HL-60/S4 treated with retinoic acid at 250 ng/mL for 4 days and 3 days (cell line): ENCODE data around the gene ATG9A.
"Not testable (repeated sequence)": the region's sequence is repeated elsewhere in the genome, so short reads cannot be mapped to it uniquely, and the experiment has no call there.

Experiments used
- in situ Hi-C: fragments of 300-500 bp; cut with MboI; formaldehyde crosslinking; loops from 2 replicates; pipeline ENCODE4 v1.7.0; 2022; ENCODE audit warnings: low sequenced_read_pairs

ATG9A gene

GRCh38 chr2:219229305-219230058, at the start of gene ATG9A, which contains the start of gene ANKZF1:
TSS of gene ATG9A (minus strand) at chr2:219229636. CDS start at chr2:219228024, 1,612 bp downstream.
TSS of gene ANKZF1 (plus strand) at chr2:219229806. CDS start at chr2:219230258, 452 bp downstream.
- in situ Hi-C loops: no loop called here

GRCh38 chr2:219278655-219279150, 49.3 kb upstream of the ATG9A start:
- in situ Hi-C loops: no loop called here

- in situ Hi-C loops: no loop called here
Measured at GRCh38 chr2:219277703-219278654, 48.5 kb upstream of the ATG9A start.

DNA sequence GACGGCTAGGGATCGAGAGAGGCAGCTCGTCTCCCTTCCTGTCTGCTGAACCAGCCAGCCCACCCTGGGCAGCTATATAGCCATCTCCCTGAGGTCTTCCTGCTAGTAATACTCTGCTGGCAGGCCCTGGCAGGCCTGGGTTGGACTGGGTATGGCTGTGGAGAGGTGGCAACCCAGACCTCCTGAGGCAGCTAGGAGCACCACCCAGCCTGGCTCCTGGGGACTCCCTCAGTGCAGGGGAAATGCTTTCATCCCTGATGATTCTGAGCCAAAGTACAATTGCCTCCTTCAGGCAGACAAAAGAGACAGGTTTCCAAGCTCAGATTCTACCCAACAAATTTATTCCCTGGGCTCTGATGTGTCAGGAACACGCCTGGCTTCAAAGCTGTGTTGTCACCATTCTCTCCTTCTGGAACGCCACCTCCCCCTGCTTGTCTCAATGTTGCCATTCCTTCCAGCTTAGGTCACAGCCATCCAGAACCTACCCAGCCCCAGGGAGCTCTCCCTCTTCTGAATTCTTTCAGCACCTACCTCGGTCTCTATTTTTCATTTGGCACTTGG, 45.0 kb upstream of the ATG9A start:
- in situ Hi-C loops: no loop called here

DNA sequence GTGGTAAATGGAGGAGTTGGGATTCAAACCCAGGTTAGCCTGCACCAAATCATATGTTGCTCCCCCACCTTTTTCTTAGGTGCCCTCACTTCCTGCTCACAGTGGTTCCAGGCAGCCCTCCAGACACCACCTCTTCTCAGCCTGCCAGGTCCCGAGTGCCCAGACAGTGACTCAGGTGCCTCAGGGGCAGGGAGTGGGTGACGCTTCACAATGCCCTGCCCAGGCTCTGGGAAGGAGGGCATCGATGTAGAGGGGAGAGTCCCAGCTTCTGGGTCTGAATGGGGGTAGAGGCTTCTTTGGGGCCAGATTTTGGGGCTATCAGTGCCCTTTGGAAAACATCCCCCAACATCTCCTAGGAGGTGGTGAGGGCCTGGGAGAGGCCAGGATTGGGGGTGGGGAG, 44.5 kb upstream of the ATG9A start:
- in situ Hi-C loops: no loop called here

DNA sequence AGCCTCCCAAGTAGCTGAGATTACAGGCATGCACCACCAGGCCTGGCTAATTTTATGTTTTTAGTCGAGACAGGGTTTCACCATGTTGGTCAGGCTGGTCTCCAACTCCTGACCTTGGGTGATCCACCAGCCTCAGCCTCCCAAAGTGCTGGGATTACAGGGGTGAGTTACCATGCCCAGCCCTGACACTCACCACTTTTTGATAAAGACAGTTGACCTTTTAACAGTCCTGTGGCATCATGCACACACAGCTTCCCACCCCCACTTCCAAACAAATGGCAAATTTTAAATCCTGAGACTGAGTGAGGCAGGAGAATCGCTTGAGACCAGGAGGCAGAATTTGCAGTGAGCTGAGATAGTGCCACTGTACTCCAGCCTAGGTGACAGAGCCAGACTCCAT, 43.6 kb upstream of the ATG9A start:
- in situ Hi-C loops: no loop called here

- in situ Hi-C loops: no loop called here
Measured at GRCh38 chr2:219272356-219272755, 42.9 kb upstream of the ATG9A start.

DNA sequence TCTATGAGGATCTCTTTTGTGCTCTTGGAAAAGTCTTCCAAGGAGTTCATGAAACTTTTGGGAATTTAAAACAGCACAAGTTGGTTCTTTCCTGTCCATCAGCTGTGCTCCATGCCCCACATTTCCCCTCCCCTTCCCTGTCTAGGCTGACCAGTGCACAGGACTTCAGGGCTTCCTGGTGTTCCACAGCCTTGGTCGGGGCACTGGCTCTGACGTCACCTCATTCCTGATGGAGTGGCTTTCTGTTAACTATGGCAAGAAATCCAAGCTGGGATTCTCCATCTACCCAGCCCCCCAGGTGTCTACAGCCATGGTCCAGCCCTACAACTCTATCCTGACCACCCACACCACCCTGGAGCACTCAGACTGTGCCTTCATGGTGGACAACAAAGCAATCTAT, 41.6 kb upstream of the ATG9A start:
- in situ Hi-C loops: no loop called here

DNA sequence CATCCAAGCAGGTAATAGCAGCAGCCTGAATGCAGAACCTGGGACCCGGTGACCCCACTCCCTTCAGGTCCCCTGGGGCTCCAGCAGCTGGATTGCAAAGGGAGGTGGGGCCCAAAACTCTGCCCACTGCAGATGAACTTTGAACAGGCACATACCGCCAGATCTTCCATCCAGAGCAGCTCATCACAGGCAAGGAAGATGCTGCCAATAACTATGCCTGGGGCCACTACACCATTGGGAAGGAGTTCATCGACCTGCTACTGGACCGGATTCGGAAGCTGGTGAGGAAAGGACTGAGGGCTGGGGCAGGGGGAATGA, 40.6 kb upstream of the ATG9A start:
- in situ Hi-C loops: no loop called here

DNA sequence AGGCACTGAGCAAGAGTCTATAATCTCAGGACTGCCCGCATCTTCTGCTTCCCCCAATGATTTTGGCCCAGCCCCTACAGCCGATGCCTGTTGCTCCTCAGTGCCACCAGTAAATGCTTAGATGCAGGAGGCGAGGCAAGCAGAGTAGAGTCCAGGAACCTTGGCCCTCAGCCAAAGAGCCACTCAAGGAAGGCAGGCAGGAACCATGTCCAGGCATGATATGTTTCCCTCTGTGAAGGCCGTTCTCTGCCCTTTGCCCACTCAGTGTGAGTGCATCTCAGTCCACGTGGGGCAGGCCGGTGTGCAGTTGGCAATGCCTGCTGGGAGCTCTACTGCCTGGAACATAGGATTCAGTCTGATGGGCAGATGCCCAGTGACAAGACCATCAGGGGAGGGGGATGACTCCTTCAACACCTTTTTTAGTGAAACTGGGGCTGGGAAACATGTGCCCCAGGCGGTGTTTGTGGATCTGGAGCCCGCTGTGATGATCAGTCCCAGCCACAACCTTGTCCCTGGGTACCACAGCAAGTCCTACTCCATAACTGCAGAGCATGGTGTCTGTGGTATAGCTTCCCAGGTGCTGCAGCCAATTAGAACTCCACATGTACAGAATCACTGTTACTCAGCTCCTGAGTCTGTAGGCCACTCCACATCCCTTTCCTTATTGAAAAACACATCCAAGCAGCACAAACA, 40.1 kb upstream of the ATG9A start:
- in situ Hi-C loops: no loop called here

DNA sequence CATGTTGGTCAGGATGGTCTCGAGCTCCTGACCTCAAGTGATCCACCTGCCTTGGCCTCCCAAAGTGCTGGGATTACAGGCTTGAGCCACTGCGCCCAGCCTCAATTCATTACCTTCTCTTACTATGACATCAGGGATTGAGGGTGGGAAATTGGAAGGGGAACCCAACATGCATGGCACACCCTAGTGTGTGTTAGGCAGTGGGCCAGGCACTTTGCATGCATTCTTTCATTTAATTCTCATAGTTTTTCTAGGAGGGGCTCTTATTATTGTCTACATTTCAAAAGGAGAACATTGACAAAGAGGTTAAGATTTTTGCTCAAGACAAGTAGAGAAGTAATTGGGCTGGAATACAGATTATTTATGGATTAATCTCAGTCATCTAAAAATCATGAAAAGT, 38.9 kb upstream of the ATG9A start:
- in situ Hi-C loops: no loop called here

DNA sequence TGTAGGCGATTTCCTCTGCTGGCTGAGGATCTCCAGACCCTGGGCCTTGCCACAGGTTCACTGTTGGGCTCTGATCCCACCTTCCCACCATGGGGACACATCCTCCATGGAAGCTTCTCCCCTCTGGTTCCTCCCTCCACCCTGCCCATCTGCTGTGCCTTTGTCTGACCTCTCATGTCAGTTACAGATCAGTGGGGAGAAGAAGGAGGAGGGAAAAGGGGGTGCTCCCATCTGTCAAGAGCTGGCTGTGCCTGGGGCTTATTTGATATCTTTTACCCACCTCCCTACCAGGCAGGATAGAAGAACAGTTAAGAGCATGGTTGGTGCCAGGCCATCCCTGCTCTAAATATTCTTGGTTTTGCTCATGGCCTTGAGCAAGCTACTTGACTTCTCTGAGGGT, 37.5 kb upstream of the ATG9A start:
- in situ Hi-C loops: no loop called here

GRCh38 chr2:219266232-219266631, 36.8 kb upstream of the ATG9A start:
- in situ Hi-C loops: no loop called here

DNA sequence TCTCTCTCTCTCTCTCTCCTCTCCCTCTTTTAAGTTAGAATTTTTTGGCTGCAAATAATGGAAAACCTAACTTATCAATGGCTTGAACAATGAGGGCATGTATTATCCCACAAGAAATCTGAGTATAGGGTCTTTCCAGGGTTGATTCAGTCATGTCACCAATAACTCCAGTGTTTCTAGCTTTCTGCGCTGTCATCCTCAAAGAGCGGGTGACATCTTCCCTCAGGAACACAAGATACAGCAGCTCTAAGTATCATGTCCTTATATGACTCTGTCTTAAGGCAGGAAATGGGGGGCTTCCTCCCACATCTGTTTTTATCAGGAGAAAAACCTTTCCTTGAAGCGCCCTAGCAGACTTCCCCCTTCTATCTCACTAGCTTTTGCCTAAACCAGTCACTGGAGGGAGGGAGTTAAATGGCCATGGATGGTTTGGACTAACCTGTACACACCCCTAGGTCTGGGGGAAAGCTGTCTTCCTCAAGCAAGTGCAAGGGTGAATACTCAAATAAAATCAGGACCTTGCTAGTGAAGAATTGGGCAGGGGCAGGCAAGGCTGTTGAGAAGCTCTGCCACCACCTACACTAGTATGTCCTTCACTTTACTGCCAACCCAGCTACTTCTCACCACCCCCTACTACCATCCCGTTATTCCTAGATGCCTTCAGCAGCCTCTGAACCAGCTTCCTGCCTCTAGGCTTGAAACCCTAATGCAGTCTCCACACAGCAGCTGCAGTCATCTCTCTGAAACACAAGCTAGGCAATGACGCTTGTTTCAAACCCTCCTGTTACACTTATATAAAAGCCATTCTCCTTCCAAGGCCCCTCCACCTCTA, 31.8 kb upstream of the ATG9A start:
- in situ Hi-C loops: no loop called here

DNA sequence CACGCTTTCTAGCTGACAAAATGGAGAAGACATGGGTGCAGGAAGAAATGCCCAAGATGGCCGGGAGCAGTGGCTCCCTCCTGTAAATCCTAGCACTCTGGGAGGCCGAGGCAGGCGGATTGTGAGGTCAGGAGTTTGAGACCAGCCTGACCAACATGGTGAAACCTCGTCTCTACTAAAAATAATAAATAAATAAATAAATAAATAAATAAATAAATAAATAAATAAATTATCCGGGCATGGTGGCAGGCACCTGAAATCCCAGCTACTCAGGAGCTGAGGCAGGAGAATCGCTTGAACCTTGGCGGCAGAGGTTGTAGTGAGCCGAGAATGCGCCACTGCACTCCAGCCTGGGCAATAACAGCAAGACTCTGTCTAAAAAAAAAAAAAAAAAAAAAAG, 29.5 kb upstream of the ATG9A start:
- in situ Hi-C loops: not testable (repeated sequence)

GRCh38 chr2:219254590-219255201, 25.3 kb upstream of the ATG9A start:
- in situ Hi-C loops: no loop called here

- in situ Hi-C loops: no loop called here
Measured at GRCh38 chr2:219253753-219254589, 24.5 kb upstream of the ATG9A start, which contains the start of gene TUBA4A. TSS of gene TUBA4A (minus strand) at chr2:219253918. CDS start at chr2:219253858, 60 bp downstream.

DNA sequence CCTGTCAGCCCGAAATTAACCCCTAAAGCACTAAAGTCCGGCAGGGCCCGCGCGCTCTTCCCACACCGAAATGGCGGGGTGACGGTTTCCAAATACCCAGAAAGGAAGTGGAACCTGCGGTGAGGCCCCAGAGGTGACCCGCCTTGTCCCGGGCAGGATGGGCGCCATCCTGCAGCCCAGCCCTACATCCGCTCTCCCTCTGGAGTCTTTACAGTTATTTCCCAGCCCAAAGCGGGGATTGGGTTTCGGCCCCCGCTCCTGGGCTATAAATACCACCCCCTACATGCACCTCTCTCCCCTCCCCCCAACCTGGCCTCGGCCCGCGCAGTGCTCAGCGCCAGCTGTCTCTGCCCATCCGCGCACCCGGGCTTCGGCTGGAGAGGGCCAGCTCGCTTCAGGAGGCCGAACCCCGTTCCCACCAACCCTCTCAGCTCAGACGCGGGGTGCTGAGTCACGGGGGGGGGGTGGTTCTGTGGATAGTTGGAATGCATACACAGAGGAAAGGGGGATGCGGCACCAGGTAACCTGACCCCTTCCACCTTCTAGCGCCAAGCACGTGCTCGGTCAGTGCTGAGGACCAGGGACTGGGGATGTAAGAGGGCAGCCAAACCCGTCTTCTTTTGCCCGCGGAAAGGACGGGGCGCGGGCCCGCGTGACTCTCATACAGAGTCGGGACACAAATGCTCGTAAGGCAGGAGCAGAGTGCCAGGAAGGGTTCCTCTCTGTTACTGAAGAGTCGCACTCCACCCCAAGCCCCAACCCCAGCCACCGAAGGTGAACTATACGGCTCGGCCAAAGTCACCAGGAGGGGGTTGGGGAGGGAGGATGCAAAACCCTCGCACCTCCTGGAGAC, 23.7 kb upstream of the ATG9A start, which contains the start of gene TUBA4B:
TUBA4B (plus strand) TSS at position 344 of the 853 bp plus-strand sequence; CDS start at position 509, 165 bp downstream.
- in situ Hi-C loops: no loop called here
